Natural killer cell (primary cell): Measurements from ENCODE around the gene RYR2. TPM values are rescaled to one million over a fixed set of nuclear protein-coding genes. Genes with fewer than 3 reads are reported as not detected.

Experiments used
- ATAC-seq, 3 donors: fragments of 150-1000 bp in 2 of 3; fragments of 200-7000 bp in 1 of 3; cut with Tn5 transposase; 1 replicate in 1 of 3; 2 replicates in 2 of 3; pipeline ENCODE4 v1.10.0; 2021; ENCODE audit warnings: mild to moderate bottlenecking in 2 of 3, moderate library complexity in 2 of 3
- DNase-seq, 2 donors: peaks; one replicate each; pipeline versions ENCODE4 v3.0.0 to v3.0.0-alpha.2; 2013 to 2021; ENCODE audit warnings: mixed read lengths in 1 of 2
- H3K27ac ChIP-seq: one replicate; pipeline ENCODE4 v1.5.1; 2013; ENCODE audit warnings: mild to moderate bottlenecking, low read length
- H3K27me3 ChIP-seq: one replicate; pipeline ENCODE4 v1.6.1; 2013; ENCODE audit warnings: low read length; ENCODE audit not compliant: control insufficient read depth, insufficient read depth
- H3K36me3 ChIP-seq: one replicate; pipeline ENCODE4 v1.6.1; 2013; ENCODE audit warnings: low read length; ENCODE audit not compliant: control insufficient read depth, insufficient read depth
- H3K4me1 ChIP-seq: one replicate; pipeline ENCODE4 v1.6.1; 2013; ENCODE audit warnings: low read length; ENCODE audit not compliant: control insufficient read depth, insufficient read depth
- H3K4me3 ChIP-seq: one replicate; pipeline ENCODE4 v1.5.1; 2013; ENCODE audit warnings: low read length
- H3K9me3 ChIP-seq: one replicate; pipeline ENCODE4 v1.6.1; 2013; ENCODE audit warnings: low read length; ENCODE audit not compliant: control insufficient read depth, insufficient read depth
- H3K27ac Mint-ChIP-seq, 2 donors: one replicate each; pipeline ENCODE4 v1.8.0; 2022; ENCODE audit warnings: mild to moderate bottlenecking in 2 of 2, mixed read lengths in 2 of 2, moderate library complexity in 1 of 2
- H3K27me3 Mint-ChIP-seq, 2 donors: one replicate each; pipeline ENCODE4 v1.8.0; 2022; ENCODE audit warnings: low read depth in 2 of 2, mixed read lengths in 2 of 2
- H3K36me3 Mint-ChIP-seq: one replicate; pipeline ENCODE4 v1.8.0; 2022; ENCODE audit warnings: mixed read lengths
- H3K4me1 Mint-ChIP-seq, 2 donors: one replicate each; pipeline ENCODE4 v1.8.0; 2022; ENCODE audit warnings: mixed read lengths in 2 of 2
- H3K4me3 Mint-ChIP-seq: one replicate; pipeline ENCODE4 v1.8.0; 2022; ENCODE audit warnings: mild to moderate bottlenecking, moderate library complexity, mixed read lengths
- H3K9me3 Mint-ChIP-seq, 2 donors: one replicate each; pipeline ENCODE4 v1.8.0; 2022; ENCODE audit warnings: mixed read lengths in 2 of 2
- WGBS: methylation state at CpG from one replicate; pipeline ENCODE4 v1.1.7; 2013; ENCODE audit warnings: missing lambda C conversion rate; ENCODE audit not compliant: insufficient coverage; 5-methylcytosine and 5-hydroxymethylcytosine counted together
- intact Hi-C: fragments of 100-400 bp; cut with micrococcal nuclease; formaldehyde crosslinking; loops from one replicate; pipeline ENCODE4 v1.14.2; 2022
- total RNA-seq, 4 donors: library from RNA; stranded (reverse); fragments of 120-200 nt in 1 of 4; gene quantifications; one replicate each; pipeline versions ENCODE4 v1.2.3 to v1.2.4, GENCODE V29; 2013 to 2022
- TF ChIP-seq, protein P1 (sequence below): fragments of 200-600 bp; IDR thresholded peaks from one replicate; pipeline ENCODE4 v1.8.0; 2022; ENCODE audit warnings: antibody characterized with exemption

The RYR2 gene
- total RNA-seq, 3 donors from 2014 or later (not counting 1 experiment from before 2014, with no cell fraction given): 0.13 to 1.2 (median 0.38) TPM

DNA sequence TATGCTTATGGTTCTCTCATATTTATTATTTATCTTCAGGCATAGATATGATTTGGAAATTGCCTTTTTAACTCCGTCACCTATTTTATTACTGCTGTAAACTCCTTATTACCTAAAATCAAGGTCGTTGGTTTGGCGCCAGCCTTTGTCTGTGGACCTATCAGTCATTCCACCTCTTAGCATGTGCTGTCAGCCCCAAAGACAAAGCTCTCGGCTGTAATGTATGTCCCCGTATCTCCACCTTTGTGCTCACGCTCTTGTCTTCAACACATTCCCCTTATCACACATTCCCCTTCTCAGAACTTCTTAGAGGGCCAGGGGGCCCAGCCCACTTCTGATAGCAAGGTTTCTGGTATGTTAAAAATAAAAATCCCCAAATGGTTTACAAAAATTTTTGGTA is 342.2 kb downstream of the RYR2 start:
- H3K27me3 ChIP-seq: no peaks in the 10 kb centered on the region
- Mint-ChIP-seq H3K36me3 (no peaks in the 10 kb centered on the region), H3K9me3 (no peaks in the 10 kb centered on the region), H3K4me1 (no peaks in the 10 kb centered on the region), H3K27me3 (no peaks in the 10 kb centered on the region), H3K27ac (no peak overlapping the region), H3K4me3 (no peak overlapping the region)
- H3K4me3 ChIP-seq: no peak overlapping the region
- H3K27ac ChIP-seq: no peak overlapping the region
- no peaks in the 10 kb centered on the region for H3K9me3 ChIP-seq
- no peak for ATAC-seq
- 91% methylated on average over 6 of the region's 6 CpGs for WGBS
- H3K36me3 ChIP-seq: no peaks in the 10 kb centered on the region
- TF ChIP-seq, protein P1, sequence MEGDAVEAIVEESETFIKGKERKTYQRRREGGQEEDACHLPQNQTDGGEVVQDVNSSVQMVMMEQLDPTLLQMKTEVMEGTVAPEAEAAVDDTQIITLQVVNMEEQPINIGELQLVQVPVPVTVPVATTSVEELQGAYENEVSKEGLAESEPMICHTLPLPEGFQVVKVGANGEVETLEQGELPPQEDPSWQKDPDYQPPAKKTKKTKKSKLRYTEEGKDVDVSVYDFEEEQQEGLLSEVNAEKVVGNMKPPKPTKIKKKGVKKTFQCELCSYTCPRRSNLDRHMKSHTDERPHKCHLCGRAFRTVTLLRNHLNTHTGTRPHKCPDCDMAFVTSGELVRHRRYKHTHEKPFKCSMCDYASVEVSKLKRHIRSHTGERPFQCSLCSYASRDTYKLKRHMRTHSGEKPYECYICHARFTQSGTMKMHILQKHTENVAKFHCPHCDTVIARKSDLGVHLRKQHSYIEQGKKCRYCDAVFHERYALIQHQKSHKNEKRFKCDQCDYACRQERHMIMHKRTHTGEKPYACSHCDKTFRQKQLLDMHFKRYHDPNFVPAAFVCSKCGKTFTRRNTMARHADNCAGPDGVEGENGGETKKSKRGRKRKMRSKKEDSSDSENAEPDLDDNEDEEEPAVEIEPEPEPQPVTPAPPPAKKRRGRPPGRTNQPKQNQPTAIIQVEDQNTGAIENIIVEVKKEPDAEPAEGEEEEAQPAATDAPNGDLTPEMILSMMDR: no peak
- DNase-seq: no peak
- intact Hi-C loops: no loop called here
- H3K4me1 ChIP-seq: no peaks in the 10 kb centered on the region

- Histone ChIP-seq H3K36me3 (no peaks in the 10 kb centered on the region), H3K27me3 (no peaks in the 10 kb centered on the region), H3K27ac (no peak overlapping the region), H3K4me1 (no peaks in the 10 kb centered on the region), H3K9me3 (no peaks in the 10 kb centered on the region), H3K4me3 (no peak overlapping the region)
- TF ChIP-seq, protein P1: peak; percentile 15
- intact Hi-C loops: no loop called here
- Mint-ChIP-seq H3K9me3 (no peaks in the 10 kb centered on the region), H3K36me3 (no peaks in the 10 kb centered on the region), H3K27ac (no peak overlapping the region), H3K27me3 (no peaks in the 10 kb centered on the region), H3K4me3 (no peak overlapping the region), H3K4me1 (no peaks in the 10 kb centered on the region)
- 54% methylated on average over 5 of the region's 8 CpGs for WGBS
- no peak for ATAC-seq
- peak in 1 of 2 donors; percentile 21 for DNase-seq
Measured at GRCh38 chr1:237386362-237387143, 344.6 kb downstream of the RYR2 start.

DNA sequence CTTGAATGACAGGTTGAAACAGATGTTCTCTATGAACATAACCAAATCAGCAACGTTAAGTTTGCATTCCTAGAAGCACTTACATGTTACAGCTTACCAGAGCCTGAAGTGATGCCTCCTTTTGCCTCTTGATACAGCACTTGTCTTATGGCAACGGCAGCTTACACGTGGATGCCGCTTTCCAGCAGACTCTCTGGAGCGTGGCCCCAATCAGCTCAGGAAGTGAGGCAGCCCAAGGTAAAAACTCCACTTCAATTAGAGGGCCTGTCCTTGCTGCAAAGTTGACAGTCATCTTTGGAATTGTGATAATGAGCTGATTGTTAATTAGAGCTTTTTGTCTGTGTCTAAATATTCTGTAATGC is 345.1 kb downstream of the RYR2 start:
- 87% methylated on average over 5 of the region's 5 CpGs for WGBS
- intact Hi-C loops: no loop called here

More for the DNA sequence above, 345.1 kb downstream of the RYR2 start:
- no peak overlapping the region for H3K4me3 ChIP-seq
- H3K9me3 ChIP-seq: no peaks in the 10 kb centered on the region
- ATAC-seq (no peak), DNase-seq (no peak)
- Mint-ChIP-seq H3K9me3 (no peaks in the 10 kb centered on the region), H3K4me3 (no peak overlapping the region), H3K27ac (no peak overlapping the region), H3K36me3 (no peaks in the 10 kb centered on the region), H3K27me3 (no peaks in the 10 kb centered on the region), H3K4me1 (no peaks in the 10 kb centered on the region)
- H3K27me3 ChIP-seq: no peaks in the 10 kb centered on the region
- H3K4me1 ChIP-seq: no peaks in the 10 kb centered on the region
- TF ChIP-seq, protein P1: no peak
- H3K27ac ChIP-seq: no peak overlapping the region
- no peaks in the 10 kb centered on the region for H3K36me3 ChIP-seq
